GM12878 (cell line): ENCODE measurements around the gene GUCY1A2. TPM values are rescaled to one million over a fixed set of nuclear protein-coding genes. Genes with fewer than 3 reads are reported as not detected.

Experiments
- ATAC-seq: fragments of 200-7000 bp; cut with Tn5 transposase; 3 replicates; pipeline ENCODE4 v1.9.1; 2020; ENCODE audit warnings: mild to moderate bottlenecking, moderate library complexity
- BruUV-seq: library from RNA; stranded (reverse); fragments of 400-500 nt; replicated peaks from 2 replicates; lab custom pipeline; 2021; lab: Mats Ljungman, UMichigan
- CTCF ChIA-PET: fragments of 300-600 bp; sonication (Branson Sonifier 250); formaldehyde crosslinking; extraction: SDS; loops from one replicate; lab custom pipeline; 2021; ENCODE audit warnings: inconsistent platforms; lab: Yijun Ruan, JAX
- POLR2A ChIA-PET: fragments of 350-600 bp; formaldehyde crosslinking; extraction: SDS; loops from one replicate; lab custom pipeline; 2021; ENCODE audit warnings: inconsistent platforms; lab: Charles Lee
- RAD21 ChIA-PET: fragments of 300-600 bp; sonication (Branson Sonifier 250); formaldehyde crosslinking; loops from one replicate; lab custom pipeline; 2023; ENCODE audit warnings: antibody characterized with exemption; ENCODE audit not compliant: unreplicated experiment; lab: Charles Lee
- SMC1A ChIA-PET: fragments of 300-600 bp; sonication (Branson Sonifier 250); formaldehyde crosslinking; loops from one replicate; lab custom pipeline; 2023; ENCODE audit not compliant: unreplicated experiment, uncharacterized antibody; lab: Charles Lee
- DNase-seq: peaks from one replicate; pipeline ENCODE4 v3.0.0-alpha.2; 2011; ENCODE audit warnings: low read depth, low spot score
- FAIRE-seq: peaks from 3 replicates; lab custom pipeline; 2011; peaks lifted over from hg19 to GRCh38; lab: Jason Lieb, UNC
- H2AFZ ChIP-seq: 2 replicates; pipeline ENCODE4 v1.6.0; 2011; ENCODE audit warnings: low read depth, low read length, control low read depth; ENCODE audit not compliant: control insufficient read depth
- H3K27ac ChIP-seq: 2 replicates; pipeline ENCODE4 v1.5.1; 2011; ENCODE audit warnings: control low read depth; ENCODE audit not compliant: control insufficient read depth, insufficient read depth
- H3K27me3 ChIP-seq, 2 experiments: replicated peaks in 1 of 2; 2 replicates each; pipeline versions ENCODE4 v1.6.0 to v1.6.1; 2011; ENCODE audit warnings: low read length in 1 of 2; ENCODE audit not compliant: control insufficient read depth in 2 of 2, insufficient read depth in 2 of 2
- H3K36me3 ChIP-seq, 2 experiments: 2 replicates each; pipeline ENCODE4 v1.5.1; 2011; ENCODE audit warnings: low read length in 1 of 2; ENCODE audit not compliant: control insufficient read depth in 2 of 2, insufficient read depth in 2 of 2
- H3K4me1 ChIP-seq: 2 replicates; pipeline ENCODE4 v1.6.1; 2011; ENCODE audit warnings: mild to moderate bottlenecking, low read length, moderate library complexity, mixed read lengths; ENCODE audit not compliant: control insufficient read depth, insufficient read depth
- H3K4me2 ChIP-seq: 2 replicates; pipeline ENCODE4 v1.6.0; 2011; ENCODE audit warnings: control low read depth; ENCODE audit not compliant: control insufficient read depth, insufficient read depth
- H3K4me3 ChIP-seq: fragments of 200-600 bp; sonication (generic); 2 replicates; pipeline ENCODE4 v1.5.1; 2016
- H3K79me2 ChIP-seq: 2 replicates; pipeline ENCODE4 v1.6.0; 2011; ENCODE audit warnings: low read length; ENCODE audit not compliant: control insufficient read depth, insufficient read depth
- H3K9ac ChIP-seq: 2 replicates; pipeline ENCODE4 v1.8.0; 2011; ENCODE audit warnings: low read length, control low read depth, mixed read lengths; ENCODE audit not compliant: control insufficient read depth, insufficient read depth
- H3K9me3 ChIP-seq: replicated peaks from 3 replicates; pipeline ENCODE4 v1.5.1; 2011; ENCODE audit warnings: mild to moderate bottlenecking, low read length; ENCODE audit not compliant: control insufficient read depth, insufficient read depth
- H4K20me1 ChIP-seq: 2 replicates; pipeline ENCODE4 v1.6.0; 2011; ENCODE audit not compliant: control insufficient read depth, insufficient read depth
- ATF7 ChIP-seq: fragments of 450-650 bp; IDR thresholded peaks from 2 replicates; pipeline ENCODE4 v1.6.1; 2016; ENCODE audit warnings: low read depth, mild to moderate bottlenecking
- BCL11A ChIP-seq: IDR thresholded peaks from 2 replicates; pipeline ENCODE4 v1.6.1; 2011; ENCODE audit warnings: low read depth, low read length
- ESRRA ChIP-seq: IDR thresholded peaks from 2 replicates; pipeline ENCODE4 v1.6.1; 2012; ENCODE audit warnings: mild to moderate bottlenecking, low read length, improper control_type of control experiment
- PML ChIP-seq: IDR thresholded peaks from 2 replicates; pipeline ENCODE4 v1.6.1; 2012; ENCODE audit warnings: low read length, inconsistent platforms
- POLR2A ChIP-seq: IDR thresholded peaks from 2 replicates; pipeline ENCODE4 v1.6.1; 2011; ENCODE audit warnings: low read depth, mild to moderate bottlenecking, low read length
- SIX5 ChIP-seq: IDR thresholded peaks from 2 replicates; pipeline ENCODE4 v1.6.1; 2011; ENCODE audit warnings: mild to moderate bottlenecking, low read depth, low read length, moderate library complexity; ENCODE audit not compliant: severe bottlenecking
- SMAD1 ChIP-seq: fragments of 450-650 bp; IDR thresholded peaks from 2 replicates; pipeline ENCODE4 v1.6.1; 2018; ENCODE audit warnings: mild to moderate bottlenecking, low read depth; ENCODE audit not compliant: partially characterized antibody
- SREBF1 ChIP-seq: IDR thresholded peaks from 2 replicates; pipeline ENCODE4 v1.6.1; 2012; ENCODE audit warnings: mild to moderate bottlenecking, low read length
- SUPT20H ChIP-seq: IDR thresholded peaks from 2 replicates; pipeline ENCODE4 v1.6.1; 2011; ENCODE audit warnings: low read depth, mild to moderate bottlenecking, low read length, moderate library complexity, borderline replicate concordance; ENCODE audit not compliant: control insufficient read depth
- TAF1 ChIP-seq: IDR thresholded peaks from 2 replicates; pipeline ENCODE4 v1.6.1; 2011; ENCODE audit warnings: mild to moderate bottlenecking, low read depth, low read length, borderline replicate concordance
- TCF7 ChIP-seq: IDR thresholded peaks from 2 replicates; pipeline ENCODE4 v1.6.1; 2014; ENCODE audit warnings: antibody characterized with exemption, borderline replicate concordance
- ZBED1 ChIP-seq: IDR thresholded peaks from 2 replicates; pipeline ENCODE4 v1.6.1; 2016; ENCODE audit warnings: borderline replicate concordance
- ZBTB33 ChIP-seq: fragments of 450-650 bp; IDR thresholded peaks from 2 replicates; pipeline ENCODE4 v1.6.1; 2017; ENCODE audit warnings: mild to moderate bottlenecking
- ZBTB4 ChIP-seq: fragments of 450-650 bp; formaldehyde crosslinking; IDR thresholded peaks from 2 replicates; pipeline ENCODE4 v1.4.0; 2022; ENCODE audit warnings: mild to moderate bottlenecking, moderate library complexity
- ZBTB40 ChIP-seq: fragments of 450-650 bp; IDR thresholded peaks from 2 replicates; pipeline ENCODE4 v1.6.1; 2016; ENCODE audit warnings: mild to moderate bottlenecking, moderate library complexity, borderline replicate concordance
- WGBS: methylation state at CpG from one replicate; pipeline ENCODE4 v1.1.6; 2016; ENCODE audit warnings: low lambda C conversion rate; ENCODE audit not compliant: insufficient replicate concordance, insufficient coverage; ENCODE audit errors: missing lambda C conversion rate; 5-methylcytosine and 5-hydroxymethylcytosine counted together
- in situ Hi-C: fragments of 300-500 bp; cut with MboI; formaldehyde crosslinking; loops from 9 replicates; pipeline ENCODE4 v1.14.3; 2018; ENCODE audit warnings: mixed read lengths
- intact Hi-C: fragments of 100-400 bp; cut with micrococcal nuclease; formaldehyde crosslinking; loops from one replicate; pipeline ENCODE4 v1.14.2; 2022; ENCODE audit not compliant: unreplicated experiment
- polyA plus RNA-seq, 11 experiments: library from polyadenylated mRNA; depleted of rRNA in 4 of 11; unstranded in 6 of 11; stranded (reverse) in 5 of 11; fragments of >200 nt; fragmentation: Nextera tagmentation in 4 of 11; fragmentation: Illumina TruSeq in 1 of 11; extraction: Ambion mirVana in 4 of 11; extraction: Trizol in 1 of 11; gene quantifications; 1 replicate in 1 of 11; 2 replicates in 10 of 11; pipeline versions ENCODE4 v1.2.1 to v1.2.3, GENCODE V29; 2011 to 2016; ENCODE audit warnings: inconsistent platforms in 2 of 11, missing spikeins in 2 of 11, low read depth in 1 of 11
- total RNA-seq, 4 experiments: library from RNA; depleted of rRNA in 3 of 4; stranded (reverse); fragments of >200 nt in 3 of 4; fragmentation: Illumina TruSeq in 1 of 4; extraction: Trizol in 1 of 4; gene quantifications; 2 replicates each; pipeline versions ENCODE4 v1.2.1 to v1.2.3, GENCODE V29; 2013 to 2021

The GUCY1A2 gene
- total and polyA plus RNA-seq, 10 of the 15 experiments (the other 5 are each of a cell fraction or from before 2014, with no cell fraction given) = under 0.01 to 0.03 (median under 0.01) TPM; not detected in 4

GRCh38 chr11:106761745-106762144 is 256.5 kb downstream of the GUCY1A2 start:
- ATAC-seq = no peak
- no peak for DNase-seq
- Histone ChIP-seq H3K4me1 (no peaks in the 10 kb centered on the region), H3K27ac (no peak overlapping the region), H3K27me3 (no peaks in the 10 kb centered on the region), H3K79me2 (no peaks in the 10 kb centered on the region), H4K20me1 (no peaks in the 10 kb centered on the region), H3K9me3 (no peaks in the 10 kb centered on the region), H3K4me2 (no peak overlapping the region), H2AFZ (no peak overlapping the region), H3K9ac (no peak overlapping the region), H3K36me3 (no peaks in the 10 kb centered on the region), H3K4me3 (no peak overlapping the region)
- in situ Hi-C loops = no loop called here
- RAD21 ChIA-PET = no interaction called here
- intact Hi-C loops = no loop called here
- POLR2A ChIA-PET = no interaction called here
- 0% methylated on average over 1 of the region's 1 CpG for WGBS
- SMC1A ChIA-PET = interaction anchor here (1.1 kb wide), 1 partner anchor 9 kb away, joined by 3 read pairs; no protein-coding TSS in a partner anchor
- BruUV-seq = no TSS peak
- no peak for FAIRE-seq
- CTCF ChIA-PET = interaction anchor here (0.7 kb wide), 1 partner anchor 9 kb away, joined by 3 read pairs; no protein-coding TSS in a partner anchor
- no peak for TF ChIP-seq SMAD1
- TF ChIP-seq ZBTB33 = no peak
- no peak for TF ChIP-seq PML
- no peak for TF ChIP-seq TAF1
- TF ChIP-seq ZBTB40 = no peak
- TF ChIP-seq ATF7 = no peak
- no peak for TF ChIP-seq ZBED1
- TF ChIP-seq ZBTB4 (CRISPR knock-in tag) = no peak
- no peak for TF ChIP-seq TCF7
- no peak for TF ChIP-seq SIX5
- no peak for TF ChIP-seq ESRRA
- no peak for TF ChIP-seq SUPT20H
- no peak for TF ChIP-seq BCL11A
- no peak for TF ChIP-seq POLR2A
- TF ChIP-seq SREBF1 = no peak
